NCI-H1436 treated with DMSO at 0.1 percent for 48 hours (cell line): ENCODE results near the gene ITPR2.

Experiments
- DNase-seq: peaks from one replicate; lab custom pipeline; 2025; lab: John Stamatoyannopoulos, UW

Gene ITPR2

GRCh38 chr12:26821212-26821701 is 11.7 kb downstream of the ITPR2 start:
- DNase-seq, result no peak

GRCh38 chr12:26818636-26819035 is 14.4 kb downstream of the ITPR2 start:
- DNase-seq, result no peak

GRCh38 chr12:26818201-26818600 is 14.8 kb downstream of the ITPR2 start:
- no peak for DNase-seq

- no peak for DNase-seq
Observed at GRCh38 chr12:26817183-26817591, 15.8 kb downstream of the ITPR2 start.

- no peak for DNase-seq
Observed at GRCh38 chr12:26813812-26814211, 19.2 kb downstream of the ITPR2 start.

GRCh38 chr12:26810330-26810729 is 22.7 kb downstream of the ITPR2 start:
- no peak for DNase-seq

GRCh38 chr12:26809611-26810285 is 23.2 kb downstream of the ITPR2 start:
- no peak for DNase-seq

GRCh38 chr12:26808766-26809476 is 24.1 kb downstream of the ITPR2 start:
- DNase-seq, result no peak

GRCh38 chr12:26807292-26807691 is 25.7 kb downstream of the ITPR2 start:
- DNase-seq, result no peak

- DNase-seq, result no peak
Observed at GRCh38 chr12:26806556-26806955, 26.4 kb downstream of the ITPR2 start.

- DNase-seq, result no peak
Observed at GRCh38 chr12:26805401-26805971, 27.5 kb downstream of the ITPR2 start.

GRCh38 chr12:26803552-26803951 is 29.4 kb downstream of the ITPR2 start:
- DNase-seq, result no peak

GRCh38 chr12:26801486-26801885 is 31.5 kb downstream of the ITPR2 start:
- DNase-seq, result no peak

GRCh38 chr12:26800858-26801257 is 32.1 kb downstream of the ITPR2 start:
- DNase-seq, result no peak

GRCh38 chr12:26800347-26800746 is 32.6 kb downstream of the ITPR2 start:
- DNase-seq, result no peak

- no peak for DNase-seq
Observed at GRCh38 chr12:26799741-26800140, 33.3 kb downstream of the ITPR2 start.

GRCh38 chr12:26798640-26799039 is 34.4 kb downstream of the ITPR2 start:
- no peak for DNase-seq

GRCh38 chr12:26798023-26798422 is 35.0 kb downstream of the ITPR2 start:
- DNase-seq, result no peak

- no peak for DNase-seq
Observed at GRCh38 chr12:26795910-26796309, 37.1 kb downstream of the ITPR2 start.

- no peak for DNase-seq
Observed at GRCh38 chr12:26791301-26791791, 41.6 kb downstream of the ITPR2 start.

GRCh38 chr12:26790645-26790994 is 42.4 kb downstream of the ITPR2 start:
- DNase-seq, result no peak

- no peak for DNase-seq
Observed at GRCh38 chr12:26789731-26790644, 43.0 kb downstream of the ITPR2 start.
